Thyroid gland (tissue), 4 donors: ENCODE measurements around the gene FXN.

ENCODE experiments used
- POLR2A ChIP-seq, 2 donors: fragments of 450-650 bp; IDR thresholded peaks; one replicate each; pipeline ENCODE4 v1.6.1; 2017; ENCODE audit warnings: antibody characterized with exemption in 2 of 2, mild to moderate bottlenecking in 2 of 2, moderate library complexity in 1 of 2
- TF ChIP-seq, protein P1 (sequence below), 6 experiments: fragments of 200-600 bp in 3 of 6; fragments of 450-650 bp in 3 of 6; sonication (generic) in 3 of 6; IDR thresholded peaks; one replicate each; pipeline ENCODE4 v1.5.1; 2016 to 2019; ENCODE audit warnings: antibody characterized with exemption in 6 of 6, mild to moderate bottlenecking in 2 of 6, inconsistent platforms in 1 of 6, moderate library complexity in 1 of 6

DNA sequence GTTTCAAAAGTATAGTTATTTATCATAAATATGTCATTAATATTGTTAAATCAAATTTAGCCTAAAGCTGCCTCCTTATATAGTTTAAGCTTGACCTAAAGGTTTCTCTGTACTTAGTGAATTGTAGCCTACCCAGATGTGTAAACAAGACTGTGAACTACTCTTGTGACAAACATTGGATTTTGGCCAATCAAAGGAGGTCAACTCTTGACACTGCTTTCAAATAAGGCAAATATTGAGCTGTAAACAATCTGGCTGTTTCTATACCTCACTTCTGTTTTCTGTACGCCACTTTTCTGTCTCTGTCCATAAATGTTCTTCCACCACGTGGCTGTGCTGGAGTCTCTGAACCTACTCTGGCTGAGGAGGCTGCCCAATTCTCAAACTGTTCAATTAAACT, 51.2 kb downstream of the FXN start:
- TF ChIP-seq, protein P1, sequence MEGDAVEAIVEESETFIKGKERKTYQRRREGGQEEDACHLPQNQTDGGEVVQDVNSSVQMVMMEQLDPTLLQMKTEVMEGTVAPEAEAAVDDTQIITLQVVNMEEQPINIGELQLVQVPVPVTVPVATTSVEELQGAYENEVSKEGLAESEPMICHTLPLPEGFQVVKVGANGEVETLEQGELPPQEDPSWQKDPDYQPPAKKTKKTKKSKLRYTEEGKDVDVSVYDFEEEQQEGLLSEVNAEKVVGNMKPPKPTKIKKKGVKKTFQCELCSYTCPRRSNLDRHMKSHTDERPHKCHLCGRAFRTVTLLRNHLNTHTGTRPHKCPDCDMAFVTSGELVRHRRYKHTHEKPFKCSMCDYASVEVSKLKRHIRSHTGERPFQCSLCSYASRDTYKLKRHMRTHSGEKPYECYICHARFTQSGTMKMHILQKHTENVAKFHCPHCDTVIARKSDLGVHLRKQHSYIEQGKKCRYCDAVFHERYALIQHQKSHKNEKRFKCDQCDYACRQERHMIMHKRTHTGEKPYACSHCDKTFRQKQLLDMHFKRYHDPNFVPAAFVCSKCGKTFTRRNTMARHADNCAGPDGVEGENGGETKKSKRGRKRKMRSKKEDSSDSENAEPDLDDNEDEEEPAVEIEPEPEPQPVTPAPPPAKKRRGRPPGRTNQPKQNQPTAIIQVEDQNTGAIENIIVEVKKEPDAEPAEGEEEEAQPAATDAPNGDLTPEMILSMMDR (IDR thresholded peaks at IDR 0.05): no peak
- no peak for TF ChIP-seq POLR2A (IDR thresholded peaks at IDR 0.05)
